KOPT-K1 (cell line): ENCODE results near the gene STK24.

Experiments used
- H3K27ac ChIP-seq: fragments of 200-600 bp; sonication (generic); 2 replicates; pipeline ENCODE4 v1.5.1; 2016; ENCODE audit warnings: antibody characterized with exemption, mild to moderate bottlenecking, low read depth, low read length; ENCODE audit not compliant: poor library complexity, severe bottlenecking
- H3K36me3 ChIP-seq: fragments of 200-600 bp; sonication (generic); 2 replicates; pipeline ENCODE4 v1.5.1; 2017; ENCODE audit warnings: antibody characterized with exemption, mild to moderate bottlenecking, low read length, moderate library complexity; ENCODE audit not compliant: insufficient read depth
- H3K9me3 ChIP-seq: fragments of 200-600 bp; sonication (generic); 2 replicates; pipeline ENCODE4 v1.5.1; 2017; ENCODE audit warnings: antibody characterized with exemption, low read length, mild to moderate bottlenecking; ENCODE audit not compliant: insufficient read depth, poor library complexity, severe bottlenecking

STK24 gene

GRCh38 chr13:98549006-98549727 lies 27.7 kb downstream of the STK24 start:
- no peak overlapping the region for H3K27ac ChIP-seq
- H3K9me3 ChIP-seq = no peaks in the 10 kb centered on the region
- peaks cover 27% of the 10 kb centered on the region for H3K36me3 ChIP-seq

- H3K36me3 ChIP-seq = peaks cover 27% of the 10 kb centered on the region
- H3K9me3 ChIP-seq = no peaks in the 10 kb centered on the region
- H3K27ac ChIP-seq = no peak overlapping the region
Observed at GRCh38 chr13:98548230-98548629, 28.7 kb downstream of the STK24 start.

- Histone ChIP-seq H3K9me3 (no peaks in the 10 kb centered on the region), H3K27ac (no peak overlapping the region), H3K36me3 (peaks cover 27% of the 10 kb centered on the region)
Observed at GRCh38 chr13:98547455-98547854, 29.5 kb downstream of the STK24 start.

GRCh38 chr13:98546402-98546801 lies 30.5 kb downstream of the STK24 start:
- H3K9me3 ChIP-seq = no peaks in the 10 kb centered on the region
- no peak overlapping the region for H3K27ac ChIP-seq
- H3K36me3 ChIP-seq = peaks cover 23% of the 10 kb centered on the region

- H3K36me3 ChIP-seq = peaks cover 5% of the 10 kb centered on the region; the same call in 1 of the 2 replicates
- no peaks in the 10 kb centered on the region for H3K9me3 ChIP-seq
- H3K27ac ChIP-seq = no peak overlapping the region
Observed at GRCh38 chr13:98544104-98544710, 32.7 kb downstream of the STK24 start.

- H3K9me3 ChIP-seq = no peaks in the 10 kb centered on the region
- H3K36me3 ChIP-seq = no peaks in the 10 kb centered on the region
- peak overlapping the region; percentile 26 for H3K27ac ChIP-seq
Observed at GRCh38 chr13:98543378-98544103, 33.4 kb downstream of the STK24 start.

GRCh38 chr13:98542568-98543377 lies 34.1 kb downstream of the STK24 start:
- Histone ChIP-seq H3K27ac (peak overlapping the region; percentile 26), H3K9me3 (no peaks in the 10 kb centered on the region)

GRCh38 chr13:98541701-98542203 lies 35.2 kb downstream of the STK24 start:
- no peak overlapping the region for H3K27ac ChIP-seq
- H3K36me3 ChIP-seq = no peaks in the 10 kb centered on the region
- H3K9me3 ChIP-seq = no peaks in the 10 kb centered on the region

More at GRCh38 chr13:98542568-98543377, 34.1 kb downstream of the STK24 start:
- no peaks in the 10 kb centered on the region for H3K36me3 ChIP-seq

GRCh38 chr13:98541191-98541590 lies 35.7 kb downstream of the STK24 start:
- Histone ChIP-seq H3K36me3 (no peaks in the 10 kb centered on the region), H3K9me3 (no peaks in the 10 kb centered on the region), H3K27ac (no peak overlapping the region)

GRCh38 chr13:98540476-98540875 lies 36.4 kb downstream of the STK24 start:
- no peaks in the 10 kb centered on the region for H3K36me3 ChIP-seq
- H3K9me3 ChIP-seq = no peaks in the 10 kb centered on the region
- H3K27ac ChIP-seq = no peak overlapping the region

- Histone ChIP-seq H3K9me3 (no peaks in the 10 kb centered on the region), H3K36me3 (no peaks in the 10 kb centered on the region), H3K27ac (no peak overlapping the region)
Observed at GRCh38 chr13:98539666-98540065, 37.2 kb downstream of the STK24 start.

GRCh38 chr13:98538876-98539275 lies 38.0 kb downstream of the STK24 start:
- Histone ChIP-seq H3K27ac (no peak overlapping the region), H3K9me3 (no peaks in the 10 kb centered on the region), H3K36me3 (no peaks in the 10 kb centered on the region)

- H3K36me3 ChIP-seq = no peaks in the 10 kb centered on the region
- no peaks in the 10 kb centered on the region for H3K9me3 ChIP-seq
- H3K27ac ChIP-seq = no peak overlapping the region
Observed at GRCh38 chr13:98537740-98538139, 39.2 kb downstream of the STK24 start.

GRCh38 chr13:98537306-98537705 lies 39.6 kb downstream of the STK24 start:
- H3K9me3 ChIP-seq = no peaks in the 10 kb centered on the region
- H3K36me3 ChIP-seq = no peaks in the 10 kb centered on the region
- peak overlapping the region; percentile 3 for H3K27ac ChIP-seq

- peak overlapping the region; percentile 3 for H3K27ac ChIP-seq
- H3K9me3 ChIP-seq = no peaks in the 10 kb centered on the region
- no peaks in the 10 kb centered on the region for H3K36me3 ChIP-seq
Observed at GRCh38 chr13:98536729-98537128, 40.2 kb downstream of the STK24 start.
